ENCODE results near the gene ALG3.
A peak's percentile ranks its signal among the peaks of the same experiment; 100 is the strongest.

The ALG3 gene

DNA sequence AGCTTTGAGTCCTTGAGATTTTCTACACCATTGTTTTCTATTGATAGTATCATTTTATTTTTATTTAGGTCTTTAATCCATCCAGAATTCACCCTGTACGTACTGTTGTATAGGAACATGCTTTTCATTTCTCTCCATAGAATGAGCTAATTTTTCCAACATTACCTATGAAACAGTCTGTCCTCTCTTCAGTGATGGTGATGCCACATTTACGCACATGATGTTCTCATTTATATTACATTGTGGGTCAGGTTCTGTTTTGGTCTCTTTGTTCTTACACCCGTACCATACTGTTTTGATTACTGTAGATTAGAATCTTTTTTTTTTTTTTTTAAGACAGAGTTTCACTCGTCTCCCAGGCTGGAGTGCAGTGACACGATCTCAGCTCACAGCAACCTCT lies 37.0 kb downstream of the ALG3 start:
- DNase-seq (ENCODE audit: low read depth), result no peak
- TF ChIP-seq, protein P1, sequence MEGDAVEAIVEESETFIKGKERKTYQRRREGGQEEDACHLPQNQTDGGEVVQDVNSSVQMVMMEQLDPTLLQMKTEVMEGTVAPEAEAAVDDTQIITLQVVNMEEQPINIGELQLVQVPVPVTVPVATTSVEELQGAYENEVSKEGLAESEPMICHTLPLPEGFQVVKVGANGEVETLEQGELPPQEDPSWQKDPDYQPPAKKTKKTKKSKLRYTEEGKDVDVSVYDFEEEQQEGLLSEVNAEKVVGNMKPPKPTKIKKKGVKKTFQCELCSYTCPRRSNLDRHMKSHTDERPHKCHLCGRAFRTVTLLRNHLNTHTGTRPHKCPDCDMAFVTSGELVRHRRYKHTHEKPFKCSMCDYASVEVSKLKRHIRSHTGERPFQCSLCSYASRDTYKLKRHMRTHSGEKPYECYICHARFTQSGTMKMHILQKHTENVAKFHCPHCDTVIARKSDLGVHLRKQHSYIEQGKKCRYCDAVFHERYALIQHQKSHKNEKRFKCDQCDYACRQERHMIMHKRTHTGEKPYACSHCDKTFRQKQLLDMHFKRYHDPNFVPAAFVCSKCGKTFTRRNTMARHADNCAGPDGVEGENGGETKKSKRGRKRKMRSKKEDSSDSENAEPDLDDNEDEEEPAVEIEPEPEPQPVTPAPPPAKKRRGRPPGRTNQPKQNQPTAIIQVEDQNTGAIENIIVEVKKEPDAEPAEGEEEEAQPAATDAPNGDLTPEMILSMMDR (IDR thresholded peaks at IDR 0.05; ENCODE audit: low read length, missing control alignments), result no peak
- no peak overlapping the region for H3K4me3 ChIP-seq (replicated peaks; ENCODE audit: low read depth, low read length)

DNA sequence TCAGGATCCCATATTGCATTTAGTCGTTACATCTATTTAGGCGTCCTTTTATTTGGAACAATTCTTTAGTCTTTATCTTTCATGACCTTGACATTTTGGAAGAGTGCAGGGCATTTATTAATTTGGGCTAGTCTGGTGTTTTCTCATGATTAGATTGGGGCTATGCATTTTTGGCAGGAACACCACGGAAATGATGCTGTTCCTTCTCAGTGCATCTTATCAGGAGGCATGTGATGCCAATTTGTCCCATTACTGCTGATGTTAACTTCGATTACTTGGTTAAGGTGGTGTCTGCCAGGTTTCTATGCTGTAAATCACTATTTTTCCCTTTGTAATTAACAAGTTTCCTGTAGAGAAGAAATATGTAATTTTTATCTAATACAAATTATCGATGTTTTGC lies 37.5 kb downstream of the ALG3 start:
- DNase-seq (ENCODE audit: low read depth), result no peak
- TF ChIP-seq, protein P1 (IDR thresholded peaks at IDR 0.05; ENCODE audit: low read length, missing control alignments), result no peak
- no peak overlapping the region for H3K4me3 ChIP-seq (replicated peaks; ENCODE audit: low read depth, low read length)

DNA sequence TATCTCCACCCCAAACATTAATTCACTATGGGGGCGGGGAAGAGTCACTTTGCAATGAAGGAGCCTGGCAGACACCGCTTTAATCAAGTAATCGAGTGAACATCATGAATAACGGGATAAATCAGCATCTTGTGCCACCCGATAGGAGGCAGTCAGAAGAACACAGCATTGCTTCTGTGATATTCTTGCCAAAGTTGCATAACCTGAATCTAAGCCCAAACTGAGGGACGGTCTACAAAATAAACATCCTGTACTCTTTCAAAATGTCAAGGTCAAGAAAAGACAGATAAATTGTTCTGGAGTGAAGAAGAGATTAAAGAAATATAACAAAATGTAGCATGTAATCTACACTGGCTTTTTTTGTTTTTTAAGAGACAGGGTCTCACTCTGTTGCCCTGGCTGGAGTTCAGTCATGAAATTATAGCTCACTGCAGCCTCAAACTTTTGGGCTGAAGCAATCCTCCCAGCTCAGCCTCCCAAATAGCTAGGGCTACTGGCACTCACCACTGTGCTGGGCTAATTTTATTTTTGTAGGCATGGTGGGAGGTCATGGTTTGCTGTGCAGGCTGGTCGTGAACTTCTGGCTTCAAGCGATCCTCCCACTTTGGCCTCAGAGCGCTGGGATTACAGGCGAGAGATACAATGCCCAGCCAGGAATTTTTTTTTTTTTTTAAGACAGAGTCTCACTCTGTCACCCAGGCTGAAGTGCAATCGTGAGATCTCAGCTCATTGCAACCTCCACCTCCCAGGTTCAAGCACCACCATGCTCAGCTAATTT lies 39.4 kb downstream of the ALG3 start:
- peak; percentile 17 for DNase-seq (ENCODE audit: low read depth)
- TF ChIP-seq, protein P1 (IDR thresholded peaks at IDR 0.05; ENCODE audit: low read length, missing control alignments), result no peak
- H3K4me3 ChIP-seq (replicated peaks; ENCODE audit: low read depth, low read length), result no peak overlapping the region

DNA sequence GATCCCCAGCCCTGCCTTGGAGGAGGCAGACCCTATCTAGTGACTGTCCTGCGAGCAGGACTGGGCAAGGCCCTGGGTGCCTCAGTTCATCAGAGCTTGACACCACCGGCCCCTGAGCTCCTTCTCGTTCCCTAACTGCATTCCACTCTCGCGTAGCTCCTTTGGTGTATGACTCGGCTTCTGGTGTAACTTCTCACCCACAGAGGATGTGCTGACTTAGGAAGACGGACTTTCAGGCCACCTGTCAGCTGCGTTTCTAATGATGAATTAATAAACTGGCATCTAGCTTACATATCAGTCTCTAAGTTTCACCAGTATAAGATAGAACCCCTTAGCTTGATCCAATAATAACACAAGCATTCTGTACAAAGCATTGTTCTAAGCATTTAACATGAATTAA lies 45.2 kb downstream of the ALG3 start:
- TF ChIP-seq, protein P1 (IDR thresholded peaks at IDR 0.05; ENCODE audit: low read length, missing control alignments), result no peak
- no peak overlapping the region for H3K4me3 ChIP-seq (replicated peaks; ENCODE audit: low read depth, low read length)
- no peak for DNase-seq (ENCODE audit: low read depth)

DNA sequence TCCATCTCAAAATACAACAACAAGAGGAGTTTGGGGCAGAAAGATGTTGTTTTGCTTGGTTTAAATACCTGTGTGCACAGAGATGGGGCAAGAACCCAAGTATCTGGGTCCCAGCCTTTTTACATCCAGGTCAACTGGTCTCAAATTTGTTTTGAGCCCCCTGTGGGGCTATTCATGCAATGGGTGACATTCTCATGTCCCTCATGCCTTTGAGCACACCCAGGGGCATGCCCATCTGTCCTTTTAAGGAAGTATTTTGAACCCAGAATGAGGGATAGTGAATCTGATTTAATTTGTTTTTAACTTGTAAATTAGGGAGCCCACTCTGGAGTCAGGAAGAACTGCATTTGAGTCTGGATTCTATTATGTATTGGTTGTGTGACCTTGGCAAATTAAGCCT lies 47.9 kb downstream of the ALG3 start:
- no peak for DNase-seq (ENCODE audit: low read depth)
- no peak overlapping the region for H3K4me3 ChIP-seq (replicated peaks; ENCODE audit: low read depth, low read length)
- TF ChIP-seq, protein P1 (IDR thresholded peaks at IDR 0.05; ENCODE audit: low read length, missing control alignments), result no peak

DNA sequence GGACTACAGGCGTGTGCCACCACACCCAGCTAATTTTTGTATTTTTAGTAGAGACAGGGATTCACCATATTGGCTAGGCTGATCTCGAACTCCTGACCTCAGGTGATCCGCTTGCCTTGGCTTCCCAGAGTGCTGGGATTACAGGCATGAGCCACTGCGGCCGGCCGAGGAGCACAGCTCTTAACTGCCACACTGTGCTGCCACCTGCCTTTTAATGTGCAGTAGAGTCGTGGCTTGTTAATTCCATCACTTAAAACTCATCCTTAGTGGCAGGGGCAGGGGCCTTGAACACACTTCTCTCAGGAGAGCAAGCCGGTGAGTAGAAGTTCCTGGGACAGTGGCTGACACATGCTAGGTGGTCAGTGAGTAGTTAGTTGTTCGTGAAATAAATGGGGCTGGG lies 50.3 kb downstream of the ALG3 start:
- TF ChIP-seq, protein P1 (IDR thresholded peaks at IDR 0.05; ENCODE audit: low read length, missing control alignments), result no peak
- no peak for DNase-seq (ENCODE audit: low read depth)
- no peak overlapping the region for H3K4me3 ChIP-seq (replicated peaks; ENCODE audit: low read depth, low read length)

DNA sequence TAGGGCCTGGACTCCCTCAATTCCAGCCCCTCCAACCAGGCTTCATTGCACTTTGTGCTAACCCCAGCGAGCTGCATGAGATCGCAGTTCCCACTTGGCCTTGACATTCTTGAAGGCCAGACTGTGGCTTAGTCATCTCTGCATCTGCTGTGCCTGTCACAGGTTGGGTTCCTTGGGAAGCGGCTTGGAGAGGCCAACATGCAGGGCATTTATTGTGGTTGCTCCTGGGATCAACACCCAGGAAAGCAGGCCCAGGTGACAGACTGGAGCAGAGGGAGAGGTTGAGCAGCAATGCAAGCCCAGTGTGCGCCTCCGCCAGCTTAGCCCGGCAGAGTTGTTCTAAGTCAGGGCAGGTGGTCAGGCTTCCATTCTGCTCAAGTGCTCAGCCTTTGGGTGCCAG lies 52.2 kb downstream of the ALG3 start:
- TF ChIP-seq, protein P1 (IDR thresholded peaks at IDR 0.05; ENCODE audit: low read length, missing control alignments), result no peak
- no peak overlapping the region for H3K4me3 ChIP-seq (replicated peaks; ENCODE audit: low read depth, low read length)
- DNase-seq (ENCODE audit: low read depth), result no peak

Measured in fibroblast of pulmonary artery (primary cell).